Left ventricle myocardium inferior (tissue), 1 donor: ENCODE data around the gene BRD7. TPM values are rescaled to one million over a fixed set of nuclear protein-coding genes. Genes with fewer than 3 reads are reported as not detected.

Source experiments
- DNase-seq: peaks from one replicate; pipeline ENCODE4 v3.0.0-alpha.2; 2020
- H3K27ac ChIP-seq: fragments of 200-600 bp; replicated peaks from 2 replicates; pipeline ENCODE4 v1.8.0; 2021
- H3K27me3 ChIP-seq: fragments of 200-600 bp; 2 replicates; pipeline ENCODE4 v1.8.0; 2021; ENCODE audit warnings: low read depth
- H3K36me3 ChIP-seq: fragments of 200-600 bp; 2 replicates; pipeline ENCODE4 v1.8.0; 2021
- H3K4me1 ChIP-seq: fragments of 200-600 bp; 2 replicates; pipeline ENCODE4 v1.8.0; 2021
- H3K4me3 ChIP-seq: fragments of 200-600 bp; 2 replicates; pipeline ENCODE4 v1.8.0; 2021; ENCODE audit warnings: mild to moderate bottlenecking, moderate library complexity
- H3K9me3 ChIP-seq: fragments of 200-600 bp; replicated peaks from 2 replicates; pipeline ENCODE4 v1.8.0; 2021
- intact Hi-C: fragments of 100-400 bp; cut with micrococcal nuclease; formaldehyde crosslinking; loops from one replicate; pipeline ENCODE4 v1.11.0; 2022
- total RNA-seq: library from RNA; stranded (reverse); fragmentation: NEBNext Ultra II Directional; extraction: Animal tissue kit (Norgen Biotek cat#: 25700); gene quantifications from one replicate; pipeline ENCODE4 v1.2.1, GENCODE V29; 2021
- TF ChIP-seq, protein P1 (sequence below): fragments of 200-600 bp; IDR thresholded peaks from 2 replicates; pipeline ENCODE4 v1.8.0; 2021; ENCODE audit warnings: antibody characterized with exemption, mild to moderate bottlenecking, borderline replicate concordance
- donor health status: DM: no; HTN: yes; CAD: no; lungs with severe emphysema.

The BRD7 gene
- total RNA-seq, 1 donor from 2014 or later: 52.3 TPM

- Histone ChIP-seq H3K4me1 (peaks cover 8% of the 10 kb centered on the region), H3K36me3 (peaks cover 75% of the 10 kb centered on the region), H3K9me3 (no peaks in the 10 kb centered on the region), H3K27me3 (no peaks in the 10 kb centered on the region), H3K4me3 (no peak overlapping the region), H3K27ac (no peak overlapping the region)
- no peak for DNase-seq
- TF ChIP-seq, protein P1, sequence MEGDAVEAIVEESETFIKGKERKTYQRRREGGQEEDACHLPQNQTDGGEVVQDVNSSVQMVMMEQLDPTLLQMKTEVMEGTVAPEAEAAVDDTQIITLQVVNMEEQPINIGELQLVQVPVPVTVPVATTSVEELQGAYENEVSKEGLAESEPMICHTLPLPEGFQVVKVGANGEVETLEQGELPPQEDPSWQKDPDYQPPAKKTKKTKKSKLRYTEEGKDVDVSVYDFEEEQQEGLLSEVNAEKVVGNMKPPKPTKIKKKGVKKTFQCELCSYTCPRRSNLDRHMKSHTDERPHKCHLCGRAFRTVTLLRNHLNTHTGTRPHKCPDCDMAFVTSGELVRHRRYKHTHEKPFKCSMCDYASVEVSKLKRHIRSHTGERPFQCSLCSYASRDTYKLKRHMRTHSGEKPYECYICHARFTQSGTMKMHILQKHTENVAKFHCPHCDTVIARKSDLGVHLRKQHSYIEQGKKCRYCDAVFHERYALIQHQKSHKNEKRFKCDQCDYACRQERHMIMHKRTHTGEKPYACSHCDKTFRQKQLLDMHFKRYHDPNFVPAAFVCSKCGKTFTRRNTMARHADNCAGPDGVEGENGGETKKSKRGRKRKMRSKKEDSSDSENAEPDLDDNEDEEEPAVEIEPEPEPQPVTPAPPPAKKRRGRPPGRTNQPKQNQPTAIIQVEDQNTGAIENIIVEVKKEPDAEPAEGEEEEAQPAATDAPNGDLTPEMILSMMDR: no peak
- intact Hi-C loops: no loop called here
Measured at GRCh38 chr16:50316102-50316847, 52.5 kb downstream of the BRD7 start.

GRCh38 chr16:50315346-50315997, 53.3 kb downstream of the BRD7 start:
- intact Hi-C loops: no loop called here
- Histone ChIP-seq H3K36me3 (peaks cover 67% of the 10 kb centered on the region), H3K4me1 (peaks cover 8% of the 10 kb centered on the region), H3K27ac (no peak overlapping the region), H3K27me3 (no peaks in the 10 kb centered on the region), H3K4me3 (no peak overlapping the region), H3K9me3 (no peaks in the 10 kb centered on the region)
- TF ChIP-seq, protein P1: no peak
- DNase-seq: no peak

- Histone ChIP-seq H3K36me3 (peaks cover 59% of the 10 kb centered on the region), H3K27ac (no peak overlapping the region), H3K27me3 (no peaks in the 10 kb centered on the region), H3K4me1 (peaks cover 9% of the 10 kb centered on the region), H3K9me3 (no peaks in the 10 kb centered on the region), H3K4me3 (no peak overlapping the region)
- TF ChIP-seq, protein P1: no peak
- intact Hi-C loops: no loop called here
- DNase-seq: no peak
Measured at GRCh38 chr16:50314665-50315064, 54.1 kb downstream of the BRD7 start.

- peaks cover 51% of the 10 kb centered on the region for H3K36me3 ChIP-seq
- peak overlapping the region; percentile 45 for H3K27ac ChIP-seq
- H3K27me3 ChIP-seq: no peaks in the 10 kb centered on the region
- TF ChIP-seq, protein P1: no peak
- peaks cover 13% of the 10 kb centered on the region for H3K4me1 ChIP-seq
- H3K9me3 ChIP-seq: no peaks in the 10 kb centered on the region
- DNase-seq: peak; percentile 74
- no peak overlapping the region for H3K4me3 ChIP-seq
- intact Hi-C loops: no loop called here
Measured at GRCh38 chr16:50313596-50314478, 55.0 kb downstream of the BRD7 start.

DNA sequence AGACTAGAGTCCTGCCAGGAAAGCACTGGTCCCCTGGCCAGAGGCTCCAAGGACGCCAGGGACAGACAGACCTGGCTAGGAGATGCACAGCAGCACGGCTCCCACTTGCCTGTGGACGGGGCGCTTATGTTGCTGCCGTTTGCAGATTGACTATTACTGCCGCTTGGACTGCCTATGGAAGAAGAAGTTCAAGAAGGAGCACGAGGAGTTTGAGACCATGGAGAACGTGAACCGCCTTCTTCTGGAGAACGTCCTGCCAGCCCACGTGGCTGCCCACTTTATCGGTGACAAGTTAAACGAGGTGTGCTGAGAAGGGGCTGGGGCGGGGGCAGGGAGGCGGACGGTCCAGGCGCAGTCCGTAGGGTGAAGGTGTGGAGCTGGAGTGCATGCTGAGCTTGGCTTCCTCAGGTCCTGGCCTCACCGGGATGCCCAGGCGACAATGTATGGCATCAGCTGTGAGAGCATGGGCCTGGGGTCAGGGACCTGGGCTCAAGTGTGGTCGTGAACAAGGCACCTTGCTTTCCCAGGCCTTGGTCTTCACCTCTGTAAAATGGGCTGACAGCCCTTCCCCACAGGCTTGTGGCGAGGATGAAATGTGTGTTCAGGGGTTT, 56.8 kb downstream of the BRD7 start:
- no peak overlapping the region for H3K4me3 ChIP-seq
- H3K27ac ChIP-seq: no peak overlapping the region
- TF ChIP-seq, protein P1: no peak
- H3K36me3 ChIP-seq: peaks cover 32% of the 10 kb centered on the region
- intact Hi-C loops: no loop called here
- H3K4me1 ChIP-seq: peaks cover 13% of the 10 kb centered on the region
- H3K9me3 ChIP-seq: no peaks in the 10 kb centered on the region
- DNase-seq: no peak
- no peaks in the 10 kb centered on the region for H3K27me3 ChIP-seq
